Naive thymus-derived CD8-positive, alpha-beta T cell (primary cell): ENCODE measurements around the gene BLMH. TPM values are rescaled to one million over a fixed set of nuclear protein-coding genes. Genes with fewer than 3 reads are reported as not detected.

Experiments used
- ATAC-seq, 2 donors: fragments of 150-1000 bp; cut with Tn5 transposase in 1 of 2; sonication (Bioruptor Pico), chemical (Tn5 transposase) in 1 of 2; 1 replicate in 1 of 2; 2 replicates in 1 of 2; pipeline ENCODE4 v1.10.0; 2021; ENCODE audit warnings: mild to moderate bottlenecking in 2 of 2, moderate library complexity in 2 of 2
- POLR2A ChIA-PET: fragments of 350-600 bp; sonication (Branson Sonifier 250); formaldehyde crosslinking; loops from one replicate; lab custom pipeline; 2021; ENCODE audit warnings: antibody characterized with exemption; lab: Charles Lee
- DNase-seq, 10 donors: peaks; one replicate each; pipeline versions ENCODE4 v3.0.0 to v3.0.0-alpha.2; 2020 to 2022
- H3K27ac Mint-ChIP-seq, 10 donors: one replicate each; pipeline ENCODE4 v1.8.0; 2020 to 2022; ENCODE audit warnings: mild to moderate bottlenecking in 10 of 10, mixed read lengths in 10 of 10, moderate library complexity in 4 of 10, inconsistent platforms in 1 of 10
- H3K27me3 Mint-ChIP-seq, 5 donors: one replicate each; pipeline ENCODE4 v1.8.0; 2021 to 2022; ENCODE audit warnings: mixed read lengths in 5 of 5
- H3K36me3 Mint-ChIP-seq, 3 donors: one replicate each; pipeline ENCODE4 v1.8.0; 2020 to 2022; ENCODE audit warnings: mixed read lengths in 3 of 3, mild to moderate bottlenecking in 2 of 3, inconsistent platforms in 1 of 3
- H3K4me1 Mint-ChIP-seq, 4 donors: one replicate each; pipeline ENCODE4 v1.8.0; 2021 to 2022; ENCODE audit warnings: mixed read lengths in 4 of 4
- H3K4me3 Mint-ChIP-seq, 10 donors: one replicate each; pipeline ENCODE4 v1.8.0; 2020 to 2022; ENCODE audit warnings: mild to moderate bottlenecking in 10 of 10, mixed read lengths in 10 of 10, moderate library complexity in 6 of 10, inconsistent platforms in 1 of 10
- H3K9me3 Mint-ChIP-seq, 9 donors: one replicate each; pipeline ENCODE4 v1.8.0; 2020 to 2022; ENCODE audit warnings: mixed read lengths in 9 of 9, mild to moderate bottlenecking in 3 of 9, inconsistent platforms in 1 of 9, moderate library complexity in 1 of 9
- polyA plus RNA-seq, 3 donors: library from polyadenylated mRNA; unstranded; fragments of 300-500 nt; fragmentation: Illumina TruSeq; gene quantifications; one replicate each; pipeline ENCODE4 v1.2.3, GENCODE V29; 2021
- total RNA-seq, 8 experiments: library from RNA in 2 of 8; stranded (reverse) in 2 of 8; gene quantifications; one replicate each; pipeline ENCODE4 v1.2.3 and lab custom pipeline; 2021 to 2026

Gene BLMH, protein sequence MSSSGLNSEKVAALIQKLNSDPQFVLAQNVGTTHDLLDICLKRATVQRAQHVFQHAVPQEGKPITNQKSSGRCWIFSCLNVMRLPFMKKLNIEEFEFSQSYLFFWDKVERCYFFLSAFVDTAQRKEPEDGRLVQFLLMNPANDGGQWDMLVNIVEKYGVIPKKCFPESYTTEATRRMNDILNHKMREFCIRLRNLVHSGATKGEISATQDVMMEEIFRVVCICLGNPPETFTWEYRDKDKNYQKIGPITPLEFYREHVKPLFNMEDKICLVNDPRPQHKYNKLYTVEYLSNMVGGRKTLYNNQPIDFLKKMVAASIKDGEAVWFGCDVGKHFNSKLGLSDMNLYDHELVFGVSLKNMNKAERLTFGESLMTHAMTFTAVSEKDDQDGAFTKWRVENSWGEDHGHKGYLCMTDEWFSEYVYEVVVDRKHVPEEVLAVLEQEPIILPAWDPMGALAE
- total RNA-seq (10 to 100 TPM; 50.2 to 52.0 TPM), polyA plus RNA-seq (10 to 100 TPM; 17.6 to 28.3 (median 25.4) TPM), total RNA-seq (lab: John Stamatoyannopoulos, UW) (45.2 to 106 (median 100) reads per million in 6 experiments)

DNA sequence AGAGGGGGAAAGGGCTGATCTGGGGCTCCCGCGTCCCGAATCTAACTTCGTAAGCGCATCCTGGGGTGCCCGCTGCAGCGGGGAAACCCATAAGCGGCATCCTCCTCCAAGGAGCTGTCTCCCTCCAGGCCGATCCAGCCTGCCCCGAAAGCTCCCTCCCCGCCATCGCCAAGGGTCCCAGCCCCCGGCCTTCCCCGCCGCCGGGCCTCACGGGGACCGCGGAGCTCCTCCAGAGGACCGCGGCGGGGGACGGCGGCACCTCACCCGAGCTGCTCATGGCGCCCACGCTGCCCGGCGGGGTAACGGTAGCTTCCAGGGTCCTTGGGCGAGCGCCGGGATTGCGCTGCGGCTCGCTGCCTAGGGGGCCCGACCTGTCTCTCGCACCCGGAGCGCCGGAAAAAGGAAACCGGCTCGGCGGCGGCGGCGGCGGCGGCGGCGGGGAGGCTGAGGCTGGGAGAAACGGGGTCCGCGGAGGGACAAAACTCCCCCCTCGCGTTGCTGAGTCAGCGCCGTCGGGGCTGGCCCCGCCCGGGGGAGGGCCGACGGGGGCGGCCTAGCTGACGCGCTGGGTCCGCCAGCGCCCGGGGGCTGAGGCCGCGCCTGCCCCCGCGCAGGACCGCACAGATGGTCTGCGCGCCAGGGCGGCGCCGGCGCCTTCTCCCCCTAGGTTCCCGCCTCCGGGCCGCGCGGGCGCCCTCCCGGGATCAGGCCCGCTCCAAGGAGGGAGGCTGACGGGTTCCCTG is at the start of gene BLMH:
TSS of gene BLMH (minus strand) at position 402 of the 743 bp plus-strand sequence. CDS start at position 277, 125 bp downstream.
- Mint-ChIP-seq H3K4me1 (peaks cover 9 to 25% (median 19%) of the 10 kb centered on the region in 4 donors), H3K4me3 (peak within 1 kb of the TSS in 9 of 10 donors; percentile 90 to 97 (median 95)), H3K9me3 (no peaks in the 10 kb centered on the region), H3K27me3 (no peaks in the 10 kb centered on the region), H3K36me3 (peaks cover 0 to 21% (median 7%) of the 10 kb centered on the region in 3 donors), H3K27ac (peak within 1 kb of the TSS; percentile 36 to 92 (median 87))
- POLR2A ChIA-PET, result interaction anchor here (0.6 to 2.1 kb wide), 9 partner anchors 9 to 1019 kb away, joined by 3 to 17 read pairs (median 3); partner anchors contain the start of gene GOSR1
- ATAC-seq (peak; percentile 78 to 89), DNase-seq (peak; percentile 65 to 85 (median 75))

DNA sequence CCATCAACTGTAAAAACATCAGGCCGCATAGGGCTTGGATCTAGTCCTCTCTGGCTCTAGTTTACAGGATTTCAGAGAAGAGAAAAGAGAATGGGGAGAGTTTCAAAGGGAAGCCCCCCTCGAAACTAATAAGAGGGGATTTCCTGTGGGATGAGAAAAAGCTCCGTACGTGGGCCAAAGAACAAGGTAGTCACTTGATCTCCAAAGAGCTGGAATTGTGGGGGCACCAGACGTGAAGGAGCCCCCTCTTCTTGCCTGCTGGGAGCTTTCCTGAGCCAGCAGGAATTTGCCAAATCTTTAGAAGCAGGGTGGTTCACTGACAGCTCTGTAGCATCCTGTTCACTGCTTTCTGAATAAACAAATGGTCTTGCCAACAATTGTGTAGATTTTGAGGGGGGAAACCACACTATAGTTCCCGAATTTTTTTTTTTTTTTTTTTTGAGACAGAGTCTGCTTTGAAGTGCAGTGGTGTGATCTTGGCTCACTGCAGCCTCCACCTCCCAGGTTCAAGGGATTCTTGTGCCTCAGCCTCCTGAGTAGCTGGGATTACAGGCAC is 49.1 kb upstream of the BLMH start:
- H3K4me3 Mint-ChIP-seq, result no peak overlapping the region
- H3K36me3 Mint-ChIP-seq, result no peaks in the 10 kb centered on the region
- POLR2A ChIA-PET, result interaction anchor here (0.7 to 1.6 kb wide), 5 partner anchors 38 to 478 kb away, joined by 3 to 6 read pairs (median 3); partner anchors contain the start of gene CPD
- H3K27ac Mint-ChIP-seq, result peak overlapping the region in 3 of 10 donors; percentile 9 to 32 (median 22)
- H3K27me3 Mint-ChIP-seq, result no peaks in the 10 kb centered on the region
- ATAC-seq (no peak), DNase-seq (no peak)
- H3K4me1 Mint-ChIP-seq, result peaks cover 7 to 15% (median 12%) of the 10 kb centered on the region in 4 donors
- peaks cover 0 to 3% (median 0%) of the 10 kb centered on the region in 9 donors for H3K9me3 Mint-ChIP-seq

DNA sequence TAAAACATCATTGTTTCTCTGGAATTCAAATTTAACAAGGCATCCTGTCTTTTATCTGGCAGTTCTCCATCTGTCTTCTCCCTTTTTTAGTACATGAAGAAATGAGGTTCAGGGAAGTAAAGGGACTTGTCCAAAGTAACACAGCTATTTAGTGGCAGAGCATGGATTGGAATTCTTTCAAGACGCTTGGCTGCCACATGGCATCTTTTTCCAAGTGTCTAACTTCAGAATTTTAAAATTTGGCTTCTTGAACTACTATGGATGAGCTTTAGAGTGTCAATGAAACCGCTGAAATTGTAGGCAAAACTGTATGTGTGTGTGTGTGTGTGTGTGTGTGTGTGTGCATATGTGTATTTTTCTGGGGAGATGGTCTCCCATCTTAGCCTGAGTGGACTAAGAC is 47.3 kb upstream of the BLMH start:
- Mint-ChIP-seq H3K4me1 (peaks cover 7 to 15% (median 12%) of the 10 kb centered on the region in 4 donors), H3K4me3 (no peak overlapping the region), H3K27ac (no peak overlapping the region), H3K27me3 (no peaks in the 10 kb centered on the region), H3K9me3 (peaks cover 0 to 3% (median 0%) of the 10 kb centered on the region in 9 donors), H3K36me3 (no peaks in the 10 kb centered on the region)
- ATAC-seq (no peak), DNase-seq (no peak)
- POLR2A ChIA-PET, result interaction anchor here (0.5 to 1.1 kb wide), 3 partner anchors 22 to 222 kb away, joined by 3 to 4 read pairs (median 3); partner anchors contain the start of gene NSRP1

DNA sequence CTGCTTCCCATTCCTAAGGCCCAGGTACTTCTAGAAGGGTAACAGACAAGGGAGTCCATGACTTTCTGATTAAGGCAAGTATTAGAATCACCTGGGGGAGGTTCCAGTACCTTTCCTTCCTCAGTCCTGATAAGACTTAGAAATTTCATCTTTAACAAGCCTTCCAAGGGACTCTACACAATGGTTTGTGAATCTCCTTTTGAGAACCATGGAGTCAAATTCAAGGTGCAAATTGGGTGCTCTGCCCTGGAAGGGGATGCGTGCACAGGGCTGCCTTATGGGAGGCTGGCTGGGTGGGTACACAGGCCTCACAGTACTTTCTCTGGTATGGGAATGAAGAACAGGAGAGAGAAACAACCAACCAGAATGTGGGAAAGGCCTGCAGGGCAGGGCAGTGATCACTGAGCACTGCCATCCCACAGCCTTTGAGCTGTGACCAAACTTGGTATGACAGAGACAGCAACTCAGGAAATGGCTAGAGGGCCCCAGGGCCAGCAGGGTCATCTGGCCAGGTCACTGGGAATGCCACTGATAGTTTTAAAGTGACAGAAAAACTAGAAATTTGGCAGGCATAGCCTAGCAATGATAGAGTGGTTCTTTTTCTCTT is 45.8 kb upstream of the BLMH start:
- H3K36me3 Mint-ChIP-seq, result no peaks in the 10 kb centered on the region
- H3K27ac Mint-ChIP-seq, result peak overlapping the region in 3 of 10 donors; percentile 35 to 47 (median 40)
- DNase-seq (no peak), ATAC-seq (no peak)
- POLR2A ChIA-PET, result interaction anchor here (1.5 to 3.4 kb wide), 2 partner anchors 14 to 46 kb away, joined by 6 to 17 read pairs; partner anchors contain the start of gene BLMH
- H3K4me1 Mint-ChIP-seq, result peaks cover 14 to 27% (median 24%) of the 10 kb centered on the region in 4 donors
- H3K27me3 Mint-ChIP-seq, result no peaks in the 10 kb centered on the region
- peaks cover 0 to 3% (median 0%) of the 10 kb centered on the region in 9 donors for H3K9me3 Mint-ChIP-seq
- H3K4me3 Mint-ChIP-seq, result no peak overlapping the region

DNA sequence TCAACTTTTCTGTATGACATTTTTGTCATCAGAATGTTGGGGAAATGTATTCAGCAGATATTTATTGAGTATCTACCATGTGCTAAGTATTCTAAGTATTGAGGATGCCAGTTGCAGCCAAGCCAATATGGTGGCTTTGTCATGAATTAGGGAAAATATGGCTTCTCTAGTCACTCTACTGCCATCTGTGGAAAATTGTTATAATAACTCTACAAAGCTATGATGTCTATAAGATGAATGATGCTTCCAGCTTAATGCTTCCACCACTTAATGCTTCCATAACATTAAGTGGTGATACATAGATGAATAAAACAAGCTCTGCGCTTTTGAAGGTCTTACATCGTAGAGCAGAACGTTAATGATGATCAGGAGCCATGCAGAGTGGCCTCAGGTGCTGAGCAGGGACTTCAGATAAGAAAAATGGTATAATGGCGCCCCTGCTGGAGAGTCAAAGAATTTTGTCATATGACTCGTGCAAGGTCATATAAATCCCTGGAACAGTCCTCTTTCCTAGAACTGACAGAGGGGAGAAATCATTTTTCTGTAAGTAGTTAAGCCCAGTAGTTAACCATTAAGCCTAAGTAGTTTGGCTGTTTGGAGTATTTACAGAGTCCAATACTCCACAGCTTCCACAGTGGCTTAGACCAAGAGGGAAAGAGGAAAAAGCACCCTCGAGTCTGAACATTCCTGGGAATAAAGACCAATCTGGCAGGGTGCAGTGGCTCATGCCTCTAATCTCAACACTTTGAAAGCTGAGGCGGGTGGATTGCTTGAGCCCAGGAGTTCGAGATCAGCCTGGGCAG is 44.8 kb upstream of the BLMH start:
- ATAC-seq (peak; percentile 45 to 46), DNase-seq (peak; percentile 39 to 82 (median 58))
- Mint-ChIP-seq H3K4me1 (peaks cover 16 to 35% (median 33%) of the 10 kb centered on the region in 4 donors), H3K4me3 (no peak overlapping the region), H3K36me3 (no peaks in the 10 kb centered on the region), H3K27me3 (no peaks in the 10 kb centered on the region), H3K9me3 (peaks cover 0 to 3% (median 0%) of the 10 kb centered on the region in 9 donors), H3K27ac (peak overlapping the region in 1 of 10 donors; percentile 27)
- POLR2A ChIA-PET, result interaction anchor here (0.6 to 3.4 kb wide), 4 partner anchors 13 to 219 kb away, joined by 3 to 17 read pairs (median 6); partner anchors contain the start of gene BLMH

DNA sequence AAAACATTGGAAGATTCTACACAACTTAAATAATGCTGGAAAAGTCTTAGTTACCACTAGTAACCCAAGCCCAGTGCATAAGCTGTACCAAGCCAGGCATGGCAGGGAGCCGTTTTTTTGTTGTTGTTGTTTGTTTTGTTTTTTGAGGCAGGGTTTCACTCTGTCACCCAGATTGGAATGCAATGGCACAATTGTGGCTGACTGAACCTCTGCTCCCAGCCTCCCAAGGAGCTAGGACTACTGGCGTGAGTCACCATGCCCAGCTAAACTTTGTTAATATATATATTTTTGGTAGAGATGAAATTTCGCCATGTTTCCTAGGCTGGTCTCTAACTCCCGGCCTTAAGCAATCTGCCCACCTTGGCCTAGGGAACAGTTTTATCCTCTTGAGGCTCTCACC is 42.7 kb upstream of the BLMH start:
- H3K36me3 Mint-ChIP-seq, result no peaks in the 10 kb centered on the region
- ATAC-seq, result no peak

DNA sequence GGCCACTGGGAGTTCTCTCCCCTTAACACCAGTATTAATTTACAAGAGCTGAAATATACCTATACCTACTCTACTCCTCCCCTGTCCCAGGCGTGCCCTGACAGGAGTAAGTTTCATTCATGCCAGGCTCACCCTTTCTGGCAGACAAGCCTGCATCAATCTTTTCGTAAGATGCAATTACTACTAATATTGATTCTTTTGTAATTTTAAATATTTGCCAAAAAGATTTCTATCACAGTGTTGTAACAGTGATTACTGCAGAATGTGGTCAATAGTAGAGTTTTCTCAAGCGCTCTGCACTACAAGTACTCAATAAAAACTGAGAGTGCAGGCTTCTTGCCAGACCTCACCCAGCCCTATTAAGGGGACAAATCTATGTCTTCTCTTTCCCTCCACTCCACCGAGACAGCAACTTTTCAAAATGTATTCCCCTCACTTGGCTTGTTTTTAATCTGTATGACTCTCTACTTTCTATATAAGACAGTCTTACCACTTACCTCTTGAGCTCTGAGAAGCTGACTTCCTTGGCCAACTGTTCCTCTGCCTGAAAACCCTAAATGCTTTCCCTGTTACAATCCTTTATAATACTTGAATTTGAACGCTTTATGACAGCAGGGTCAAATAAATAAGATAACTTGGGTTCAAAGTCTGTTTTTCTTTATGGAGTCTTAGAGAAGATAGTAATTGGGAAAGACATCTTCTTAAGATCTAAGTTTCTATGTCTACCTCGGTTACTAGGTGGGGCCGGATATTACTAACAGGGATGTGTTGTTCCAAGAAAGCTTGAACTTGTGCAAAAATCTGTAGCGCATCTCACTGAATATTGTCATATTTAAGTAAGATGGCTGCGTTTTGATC is 42.0 kb upstream of the BLMH start, which contains the start of gene TMIGD1:
TSS of gene TMIGD1 (minus strand) at position 555 of the 858 bp plus-strand sequence. CDS start 1,924 bp downstream, outside the sequence.
- ATAC-seq, result no peak
- DNase-seq, result no peak
- Mint-ChIP-seq H3K27ac (peak within 1 kb of the TSS; percentile 5 to 93 (median 86)), H3K27me3 (no peaks in the 10 kb centered on the region), H3K9me3 (peaks cover 0 to 3% (median 0%) of the 10 kb centered on the region in 9 donors), H3K36me3 (no peaks in the 10 kb centered on the region), H3K4me1 (peaks cover 19 to 51% (median 43%) of the 10 kb centered on the region in 4 donors), H3K4me3 (peak within 1 kb of the TSS in 3 of 10 donors; percentile 10 to 73 (median 19))
- POLR2A ChIA-PET, result interaction anchor here (0.8 kb wide), 1 partner anchor 10 kb away, joined by 4 read pairs; no protein-coding TSS in a partner anchor

More for the DNA sequence above, 42.7 kb upstream of the BLMH start:
- Mint-ChIP-seq H3K4me3 (no peak overlapping the region), H3K27me3 (no peaks in the 10 kb centered on the region), H3K4me1 (peaks cover 19 to 47% (median 41%) of the 10 kb centered on the region in 4 donors), H3K9me3 (peaks cover 0 to 3% (median 0%) of the 10 kb centered on the region in 9 donors), H3K27ac (peak overlapping the region in 1 of 10 donors; percentile 57)
- DNase-seq, result no peak
- POLR2A ChIA-PET, result interaction anchor here (1.0 to 3.4 kb wide), 2 partner anchors 43 to 229 kb away, joined by 3 to 17 read pairs; partner anchors contain the start of gene BLMH

DNA sequence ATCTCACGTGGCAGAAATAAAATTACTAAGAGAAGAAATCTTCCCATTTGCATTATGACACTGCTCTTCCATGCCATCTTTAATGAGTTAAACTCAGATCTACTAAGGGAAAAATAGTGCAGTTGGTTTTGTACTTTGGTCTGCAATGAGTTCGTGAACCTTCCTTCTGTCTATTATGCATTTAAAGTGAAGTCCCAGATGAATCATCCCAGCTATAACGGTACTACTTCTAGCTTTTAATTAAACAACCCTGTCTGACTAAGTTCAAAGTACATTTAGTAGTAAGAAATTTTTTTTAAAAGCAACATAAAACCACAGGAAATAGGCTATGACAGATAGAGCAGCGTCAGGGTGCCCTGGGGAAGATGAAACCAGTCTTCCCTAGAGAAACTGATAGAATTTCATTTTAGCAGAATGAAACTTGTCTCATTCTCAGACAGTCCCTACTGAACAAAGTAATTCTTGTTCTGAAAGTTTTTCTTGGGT is 40.4 kb upstream of the BLMH start:
- POLR2A ChIA-PET, result interaction anchor here (0.6 to 2.5 kb wide), 4 partner anchors 9 to 40 kb away, joined by 4 to 15 read pairs (median 5); partner anchors contain the start of gene BLMH
- peak; percentile 93 to 95 for ATAC-seq
- H3K27me3 Mint-ChIP-seq, result peaks cover 0 to 1% (median 0%) of the 10 kb centered on the region in 5 donors
- H3K9me3 Mint-ChIP-seq, result peaks cover 0 to 3% (median 0%) of the 10 kb centered on the region in 9 donors
- H3K4me3 Mint-ChIP-seq, result peak overlapping the region; percentile 20 to 86 (median 73)
- DNase-seq, result peak; percentile 14 to 81 (median 54)
- peak overlapping the region; percentile 5 to 93 (median 86) for H3K27ac Mint-ChIP-seq
- H3K4me1 Mint-ChIP-seq, result peaks cover 19 to 51% (median 44%) of the 10 kb centered on the region in 4 donors
- H3K36me3 Mint-ChIP-seq, result no peaks in the 10 kb centered on the region

DNA sequence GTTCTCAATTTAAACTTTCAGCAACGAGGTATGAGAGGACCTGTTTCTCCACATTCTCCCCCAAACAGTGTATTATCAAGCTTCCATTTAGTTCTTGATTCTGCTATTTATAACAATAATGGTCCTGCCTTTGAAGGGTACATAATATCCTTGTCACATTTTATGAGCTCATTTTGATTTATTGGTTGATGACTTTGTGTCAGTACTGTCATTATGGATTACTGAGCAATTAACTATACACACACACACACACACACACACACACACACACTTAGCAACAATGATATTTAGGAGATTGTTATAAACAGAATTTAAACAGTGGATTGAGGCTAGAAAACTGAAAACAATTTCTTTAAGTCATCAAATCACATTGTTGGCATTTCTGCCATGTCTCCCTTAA is 35.1 kb upstream of the BLMH start:
- DNase-seq, result no peak
- ATAC-seq, result no peak
- Mint-ChIP-seq H3K36me3 (no peaks in the 10 kb centered on the region), H3K4me1 (peaks cover 16 to 55% (median 42%) of the 10 kb centered on the region in 4 donors), H3K27ac (no peak overlapping the region), H3K4me3 (no peak overlapping the region), H3K9me3 (no peaks in the 10 kb centered on the region), H3K27me3 (peaks cover 0 to 1% (median 0%) of the 10 kb centered on the region in 5 donors)
- POLR2A ChIA-PET, result interaction anchor here (0.7 kb wide), 3 partner anchors 18 to 34 kb away, joined by 3 read pairs; no protein-coding TSS in a partner anchor
